Activated CD4-positive, alpha-beta T cell treated with anti-CD3 and anti-CD28 coated beads for 1 hour (primary cell): ENCODE results near the gene PXDN.
"Not testable (repeated sequence)": the region's sequence is repeated elsewhere in the genome, so short reads cannot be mapped to it uniquely, and the experiment has no call there.

Experiments used
- DNase-seq: peaks from one replicate; pipeline ENCODE4 v3.0.0-alpha.2; 2020

The PXDN gene

GRCh38 chr2:1680222-1681016 is 63.9 kb downstream of the PXDN start:
- DNase-seq: no peak

- DNase-seq: not testable (repeated sequence)
These were observed 64.8 kb downstream of the PXDN start for GRCh38 chr2:1679488-1680039.

GRCh38 chr2:1679065-1679464 is 65.2 kb downstream of the PXDN start:
- not testable (repeated sequence) for DNase-seq

GRCh38 chr2:1678609-1679008 is 65.7 kb downstream of the PXDN start:
- DNase-seq: no peak

GRCh38 chr2:1677821-1678165 is 66.5 kb downstream of the PXDN start:
- no peak for DNase-seq

- DNase-seq: no peak
These were observed 67.1 kb downstream of the PXDN start for GRCh38 chr2:1676913-1677820.

- no peak for DNase-seq
These were observed 68.0 kb downstream of the PXDN start for GRCh38 chr2:1676091-1676912.

GRCh38 chr2:1675633-1676032 is 68.7 kb downstream of the PXDN start:
- no peak for DNase-seq

- no peak for DNase-seq
These were observed 69.4 kb downstream of the PXDN start for GRCh38 chr2:1674766-1675397.

GRCh38 chr2:1674276-1674675 is 70.0 kb downstream of the PXDN start:
- no peak for DNase-seq

GRCh38 chr2:1673160-1673944 is 71.0 kb downstream of the PXDN start:
- DNase-seq: no peak

GRCh38 chr2:1672738-1673137 is 71.6 kb downstream of the PXDN start:
- DNase-seq: no peak

- no peak for DNase-seq
These were observed 72.4 kb downstream of the PXDN start for GRCh38 chr2:1671916-1672315.

GRCh38 chr2:1670636-1671035 is 73.7 kb downstream of the PXDN start:
- no peak for DNase-seq

- no peak for DNase-seq
These were observed 78.4 kb downstream of the PXDN start for GRCh38 chr2:1665761-1666505.

GRCh38 chr2:1664698-1665097 is 79.6 kb downstream of the PXDN start:
- DNase-seq: no peak

GRCh38 chr2:1664076-1664605 is 80.2 kb downstream of the PXDN start:
- no peak for DNase-seq

GRCh38 chr2:1663621-1664020 is 80.7 kb downstream of the PXDN start:
- no peak for DNase-seq

GRCh38 chr2:1662606-1663180 is 81.6 kb downstream of the PXDN start:
- DNase-seq: no peak
